HG03520 (cell line): ENCODE results near the gene CNOT8.
A peak's percentile ranks its signal among the peaks of the same experiment; 100 is the strongest.
"Not testable (repeated sequence)": the region's sequence is repeated elsewhere in the genome, so short reads cannot be mapped to it uniquely, and the experiment has no call there.

Source experiments
- ATAC-seq: cut with Tn5 transposase; IDR thresholded peaks from one replicate; pipeline ENCODE4 v1.9.1; 2021; ENCODE audit warnings: mild to moderate bottlenecking, moderate library complexity; ENCODE audit not compliant: unreplicated experiment

The CNOT8 gene

DNA sequence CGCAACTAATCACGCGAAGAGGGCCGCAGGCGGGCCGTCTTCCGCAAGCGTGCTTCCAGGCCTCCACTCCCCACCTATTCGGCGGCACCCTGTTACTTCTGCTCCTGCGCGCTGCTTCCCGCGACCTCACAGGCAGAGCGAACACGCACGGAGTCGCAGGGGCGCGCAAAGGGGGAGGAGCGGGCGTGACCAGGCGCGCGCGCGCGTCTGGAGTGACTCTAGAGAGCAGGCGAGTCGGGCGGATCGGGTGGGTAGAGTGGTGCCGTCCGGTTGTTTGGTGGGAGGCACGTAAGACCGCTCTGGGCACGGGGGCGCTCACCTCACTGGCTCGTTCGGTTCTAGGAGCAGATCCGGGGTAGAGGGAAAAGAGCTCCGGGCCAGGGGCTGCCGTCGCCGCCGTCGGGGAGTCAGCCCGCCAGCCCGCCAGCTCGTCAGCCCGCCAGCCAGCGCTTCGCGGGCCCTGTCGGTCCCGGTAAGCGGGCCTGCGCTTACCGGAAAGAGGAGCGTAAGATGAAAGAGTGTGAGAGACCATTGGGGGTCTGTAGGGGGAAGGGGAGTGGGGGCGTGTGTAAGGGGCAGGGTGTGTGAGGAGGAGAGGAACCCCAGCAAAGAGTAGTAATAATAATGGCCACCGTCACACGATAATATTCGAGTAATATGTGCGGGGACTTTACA lies at the start of gene CNOT8:
Gene CNOT8 (plus strand): TSS at position 331 of the 675 bp plus-strand sequence. CDS start 4,652 bp downstream, outside the sequence.
- ATAC-seq = peak; percentile 67

DNA sequence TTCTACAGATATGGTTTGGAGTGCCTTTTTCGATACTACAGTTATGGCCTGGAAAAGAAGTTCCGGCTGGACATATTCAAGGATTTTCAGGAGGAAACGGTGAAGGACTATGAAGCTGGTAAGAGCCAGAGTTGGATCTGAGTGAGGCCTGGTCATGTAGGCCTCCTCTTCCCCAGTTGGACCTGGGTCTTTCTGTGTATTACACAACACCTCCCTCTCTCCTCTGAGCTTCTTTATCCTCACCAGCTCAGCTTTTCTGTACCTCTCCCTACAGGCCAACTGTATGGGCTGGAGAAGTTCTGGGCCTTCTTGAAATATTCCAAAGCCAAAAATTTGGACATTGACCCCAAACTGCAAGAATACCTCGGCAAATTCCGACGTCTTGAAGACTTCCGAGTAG lies 47.2 kb upstream of the CNOT8 start:
- ATAC-seq = no peak

- ATAC-seq = peak; percentile 65
These were observed 46.6 kb upstream of the CNOT8 start for GRCh38 chr5:154811653-154812465.

GRCh38 chr5:154813158-154813557 lies 45.3 kb upstream of the CNOT8 start:
- no peak for ATAC-seq

- ATAC-seq = no peak
These were observed 44.7 kb upstream of the CNOT8 start for GRCh38 chr5:154813736-154814135.

GRCh38 chr5:154815025-154815424 lies 43.4 kb upstream of the CNOT8 start:
- no peak for ATAC-seq

DNA sequence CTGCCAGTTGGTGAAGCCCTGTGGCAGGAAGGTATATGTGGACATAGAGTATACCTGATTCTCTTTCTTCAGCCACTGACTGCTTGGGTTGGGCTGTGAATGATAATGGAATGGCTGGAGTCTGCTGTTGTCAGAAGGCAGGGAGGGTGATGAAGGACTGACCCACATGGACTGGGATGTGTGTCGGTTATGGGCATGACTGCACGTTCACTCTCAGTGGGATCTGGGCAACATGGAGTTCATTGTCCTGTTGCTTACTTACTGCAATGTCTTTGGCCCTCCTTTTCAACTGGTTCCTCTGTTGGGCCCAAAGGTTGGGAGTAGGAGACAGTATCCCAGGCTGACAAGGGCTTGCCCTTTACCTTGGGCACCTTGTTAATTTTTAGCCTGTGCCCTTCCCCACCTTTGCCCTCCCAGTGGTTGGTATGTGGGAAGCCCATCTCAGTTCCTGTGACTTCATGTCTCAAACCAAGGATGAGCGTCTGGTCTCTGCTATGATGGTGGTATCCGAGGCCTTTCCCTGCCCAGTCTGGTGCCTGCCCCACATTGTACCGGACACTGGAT lies 42.7 kb upstream of the CNOT8 start:
- ATAC-seq = no peak

- ATAC-seq = no peak
These were observed 41.4 kb upstream of the CNOT8 start for GRCh38 chr5:154816891-154817492.

DNA sequence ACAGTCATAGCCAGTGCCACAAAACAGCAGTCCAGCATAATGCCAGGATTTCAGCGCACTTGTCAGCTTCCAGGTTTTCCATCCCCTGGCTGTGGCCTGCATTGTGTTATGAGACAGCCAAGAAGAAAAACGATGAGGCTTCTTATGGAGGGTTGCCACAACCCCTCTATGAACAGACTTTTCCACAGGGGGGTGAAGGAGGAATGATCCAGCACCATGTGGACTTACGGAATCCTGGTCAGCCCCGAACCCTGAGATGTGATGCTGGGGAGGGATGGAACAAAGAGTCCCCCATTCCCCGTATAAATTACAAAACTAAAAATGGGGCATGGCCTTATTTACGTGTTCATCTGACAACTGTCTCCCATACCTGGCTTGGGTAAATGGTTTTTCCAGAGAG lies 40.6 kb upstream of the CNOT8 start:
- no peak for ATAC-seq

GRCh38 chr5:154818471-154819116 lies 39.8 kb upstream of the CNOT8 start:
- no peak for ATAC-seq

DNA sequence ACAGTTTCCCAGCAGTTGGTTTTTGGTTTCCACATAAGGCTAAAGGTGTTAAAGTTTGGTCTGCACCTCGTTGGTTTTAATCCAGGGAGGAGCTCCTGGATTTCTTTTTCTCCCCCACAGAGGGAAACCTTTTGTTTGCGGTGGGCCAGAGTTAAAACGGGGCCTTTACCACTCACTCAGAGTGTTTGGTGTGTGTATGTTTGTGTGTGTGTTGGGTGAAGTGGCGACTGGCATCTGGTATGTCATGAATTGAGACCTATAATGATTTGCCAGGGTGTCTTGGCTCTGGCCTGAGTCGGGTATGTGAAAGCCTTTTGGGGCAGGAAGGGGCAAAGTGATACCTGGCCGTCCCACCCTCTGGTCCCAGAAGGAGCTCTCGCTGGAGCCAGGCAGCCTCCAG lies 38.9 kb upstream of the CNOT8 start:
- ATAC-seq = no peak

DNA sequence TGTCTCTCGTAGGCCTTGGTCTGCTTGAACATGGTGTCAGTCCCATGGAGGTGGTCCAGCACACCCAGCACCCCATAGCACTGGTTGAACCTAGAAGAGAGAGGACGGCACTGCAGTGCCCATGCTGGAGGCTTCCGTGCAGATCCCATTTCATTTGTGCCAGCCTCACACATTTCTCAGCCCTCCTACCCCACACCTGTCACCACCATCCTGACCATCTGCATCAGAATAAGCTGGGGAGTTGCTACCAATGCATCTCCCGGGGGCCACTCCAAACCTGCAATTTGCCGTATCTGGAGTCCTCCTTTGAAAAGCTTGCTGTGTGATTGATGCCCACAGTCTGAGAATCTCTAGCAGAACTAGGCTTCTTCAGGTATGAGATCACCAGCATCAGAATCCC lies 38.0 kb upstream of the CNOT8 start:
- no peak for ATAC-seq

DNA sequence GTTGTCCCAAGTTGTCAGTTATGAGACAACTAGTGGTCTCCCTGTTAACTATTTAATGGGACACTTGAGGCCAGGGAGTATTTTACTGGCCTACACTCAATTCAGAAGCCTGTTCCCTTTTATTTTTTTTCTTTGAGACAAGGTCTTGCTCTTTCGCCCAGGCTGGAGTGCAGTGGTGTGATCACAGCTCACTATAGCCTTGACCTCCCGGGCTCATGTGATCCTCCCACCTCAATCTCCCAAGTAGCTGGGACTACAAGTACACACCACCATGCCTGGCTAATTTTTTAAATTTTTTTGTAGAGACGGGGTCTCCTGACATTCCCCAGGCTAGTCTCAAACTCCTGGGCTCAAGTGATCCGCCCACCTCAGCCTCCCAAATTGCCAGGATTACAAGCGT lies 35.5 kb upstream of the CNOT8 start:
- ATAC-seq = not testable (repeated sequence)

GRCh38 chr5:154823605-154824004 lies 34.8 kb upstream of the CNOT8 start:
- no peak for ATAC-seq

DNA sequence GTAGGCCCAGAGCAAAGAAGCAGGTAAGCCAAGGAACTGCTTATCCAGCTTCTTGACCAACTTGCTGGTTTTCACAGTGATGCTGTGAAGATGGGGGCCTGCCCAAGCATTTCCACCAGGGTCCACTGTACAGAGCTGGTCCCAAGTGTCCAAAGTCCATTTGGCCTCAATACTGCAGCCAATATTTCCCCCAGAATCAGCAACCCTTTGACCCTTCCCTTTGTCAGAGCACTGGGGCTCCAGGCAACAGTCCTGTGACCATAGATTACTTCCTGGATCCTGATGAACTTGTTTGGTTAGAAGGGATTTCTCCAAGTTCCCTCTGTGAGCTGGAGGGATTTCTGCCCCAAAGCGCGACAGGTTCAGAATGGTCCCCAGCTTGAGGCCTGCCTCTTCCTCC lies 34.4 kb upstream of the CNOT8 start:
- ATAC-seq = no peak

- ATAC-seq = no peak
These were observed 29.2 kb upstream of the CNOT8 start for GRCh38 chr5:154829181-154829588.

DNA sequence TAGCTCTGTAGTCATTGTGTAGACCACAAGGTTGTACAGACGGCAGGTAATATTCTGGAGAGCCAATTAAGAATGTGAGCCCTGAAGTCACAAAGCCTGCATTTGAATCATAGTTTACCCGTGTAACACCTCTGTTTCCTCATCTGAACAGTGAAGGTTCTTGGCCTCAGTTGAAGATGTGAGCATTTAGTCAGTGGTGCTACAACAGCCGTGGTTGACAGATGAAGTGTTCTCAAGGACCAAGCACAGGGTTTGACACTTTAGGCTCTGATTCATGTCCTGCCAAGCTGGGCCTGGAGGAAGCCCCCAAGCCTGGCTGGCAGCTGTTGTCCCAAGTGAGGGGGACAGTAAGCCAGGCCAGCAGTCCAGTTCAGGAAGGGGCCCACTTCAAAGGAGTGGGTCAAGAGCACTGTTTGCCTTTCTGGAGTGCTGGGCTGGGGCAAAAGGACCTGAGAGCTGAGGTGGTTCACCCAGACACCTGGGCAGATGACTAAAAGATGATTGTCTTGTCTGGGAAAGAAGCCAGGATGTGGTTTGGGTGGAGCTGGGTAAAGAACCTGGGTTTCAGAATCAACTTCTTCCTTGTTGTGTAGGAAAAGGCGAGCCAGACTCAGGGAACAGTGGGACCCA lies 28.7 kb upstream of the CNOT8 start:
- ATAC-seq = no peak

DNA sequence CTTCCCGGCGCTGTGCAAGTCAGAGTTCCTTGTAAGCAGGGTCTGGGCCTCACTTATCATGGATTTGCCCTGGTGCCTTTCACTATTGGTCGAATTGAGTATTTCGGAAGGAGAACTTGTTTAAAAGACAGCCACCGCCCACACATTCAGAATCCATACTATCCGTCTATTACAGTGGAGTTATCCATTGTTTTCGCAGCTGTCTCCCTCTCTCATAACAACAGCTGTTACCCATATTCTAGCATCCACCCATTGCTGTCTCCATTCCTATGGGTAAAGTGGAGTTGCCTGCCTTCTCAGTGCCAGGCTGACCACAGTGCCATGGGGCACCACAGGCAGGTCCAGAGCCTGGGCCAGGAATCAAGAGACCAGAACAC lies 28.2 kb upstream of the CNOT8 start:
- no peak for ATAC-seq

GRCh38 chr5:154830596-154830995 lies 27.8 kb upstream of the CNOT8 start:
- ATAC-seq = no peak

- no peak for ATAC-seq
These were observed 27.0 kb upstream of the CNOT8 start for GRCh38 chr5:154831451-154831850.

DNA sequence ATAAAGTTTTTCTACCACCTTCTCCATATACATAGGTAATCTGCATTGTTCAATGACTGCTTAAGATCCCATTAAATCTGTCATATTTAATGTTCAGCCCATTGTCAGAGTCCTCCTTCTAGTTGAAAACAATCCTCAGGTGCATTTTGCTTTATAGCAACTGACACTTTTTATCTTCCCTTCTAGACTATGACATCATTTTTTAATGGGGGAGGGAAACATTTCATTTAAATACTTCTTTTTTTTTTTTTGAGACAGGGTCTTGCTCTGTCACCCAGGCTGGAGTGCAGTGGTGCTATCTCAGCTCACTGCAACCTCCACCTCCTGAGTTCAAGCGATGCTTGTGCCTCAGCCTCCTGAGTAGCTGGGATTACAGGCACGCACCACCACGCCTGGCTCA lies 25.6 kb upstream of the CNOT8 start:
- ATAC-seq = not testable (repeated sequence)
